H1 (cell line): ENCODE measurements around the gene ATP9B. TPM values are rescaled to one million over a fixed set of nuclear protein-coding genes. Genes with fewer than 3 reads are reported as not detected.

ENCODE experiments used
- KDM1A ChIP-seq: fragments of 200-600, 300-600 bp; sonication (generic); IDR thresholded peaks from 2 replicates; pipeline ENCODE4 v1.7.1; 2016; ENCODE audit warnings: mild to moderate bottlenecking, low read length, borderline replicate concordance
- KDM5A ChIP-seq: fragments of 200-600 bp; IDR thresholded peaks from 2 replicates; pipeline ENCODE4 v1.7.1; 2012; ENCODE audit warnings: mild to moderate bottlenecking, low read length, inconsistent platforms, mixed read lengths
- RNF2 ChIP-seq: fragments of 200-900, 300-1000 bp; sonication (generic); IDR thresholded peaks from 2 replicates; pipeline ENCODE4 v1.7.1; 2016; ENCODE audit warnings: borderline replicate concordance, low read depth, mild to moderate bottlenecking, antibody characterized with exemption, low read length; ENCODE audit not compliant: poor library complexity, severe bottlenecking; ENCODE audit errors: missing control alignments
- polyA plus RNA-seq, 7 experiments: library from polyadenylated mRNA; depleted of rRNA in 3 of 7; stranded (reverse) in 5 of 7; unstranded in 2 of 7; fragments of >200 nt in 5 of 7; fragments of 200-250 nt in 2 of 7; gene quantifications; 1 replicate in 5 of 7; 2 replicates in 1 of 7; 4 replicates in 1 of 7; pipeline versions ENCODE4 v1.2.1 to v1.2.3, GENCODE V29; 2011 to 2013; ENCODE audit warnings: missing spikeins in 2 of 7, mixed read lengths in 2 of 7
- total RNA-seq: library from RNA; stranded (reverse); fragmentation: NEBNext Ultra II Directional; extraction: Animal tissue kit (Norgen Biotek cat#: 25700); gene quantifications from 2 replicates; pipeline ENCODE4 v1.2.1, GENCODE V29; 2021

The ATP9B gene
- total and polyA plus RNA-seq, 2 of the 8 experiments (the other 6 are each of a cell fraction or from before 2014, with no cell fraction given) = 15.1 to 21.7 TPM

DNA sequence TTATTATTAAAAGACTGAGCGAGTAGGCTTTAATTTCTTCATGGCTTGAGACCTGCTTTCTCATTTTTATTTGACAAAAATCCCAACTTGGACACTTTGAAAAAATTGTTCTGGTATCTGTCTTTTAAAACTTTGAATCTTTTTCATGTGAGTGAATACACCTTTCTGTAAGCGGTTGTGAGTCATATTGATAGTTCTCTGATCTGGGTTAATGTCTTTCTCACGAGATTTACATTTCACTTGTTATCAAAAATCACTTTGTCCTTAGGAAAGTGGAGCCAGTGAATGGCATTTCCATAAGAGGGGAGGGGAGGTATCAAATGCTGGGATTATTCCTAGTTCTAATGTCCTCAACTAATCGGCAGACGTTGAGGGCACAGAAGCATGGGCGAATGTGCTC lies 36.3 kb downstream of the ATP9B start (continued):
- no peak for TF ChIP-seq RNF2
- no peak for TF ChIP-seq KDM5A
- no peak for TF ChIP-seq KDM1A
